ENCODE results near the gene TMEM14A. TPM values are rescaled to one million over a fixed set of nuclear protein-coding genes. Genes with fewer than 3 reads are reported as not detected.
"Not testable (repeated sequence)": the region's sequence is repeated elsewhere in the genome, so short reads cannot be mapped to it uniquely, and the experiment has no call there.

TMEM14A gene
- total RNA-seq, 1 experiment from 2014 or later: 61.3 TPM

GRCh38 chr6:52671676-52672075, 763 bp downstream of the TMEM14A start:
- Histone ChIP-seq H3K27ac (ENCODE audit: low read length) (no peak overlapping the region), H4K20me1 (ENCODE audit: insufficient read depth, low read depth, low read length) (no peaks in the 10 kb centered on the region), H3K36me3 (ENCODE audit: insufficient read depth, low read length) (no peaks in the 10 kb centered on the region), H3K4me1 (ENCODE audit: low read length) (peaks cover 50% of the 10 kb centered on the region), H3K4me2 (ENCODE audit: low read depth, low read length, poor library complexity, severe bottlenecking) (peak overlapping the region; percentile 98), H3K9me2 (replicated peaks; ENCODE audit: insufficient read depth, low read length) (no peaks in the 10 kb centered on the region), H2AFZ (ENCODE audit: low read length) (no peak overlapping the region), H3K9me3 (ENCODE audit: low read length) (no peaks in the 10 kb centered on the region), H3K79me2 (ENCODE audit: low read length) (peaks cover 37% of the 10 kb centered on the region), H3K27me3 (ENCODE audit: low read length) (no peaks in the 10 kb centered on the region), H3K9ac (ENCODE audit: low read length) (peak overlapping the region; percentile 84), H3K4me3 (ENCODE audit: low read length) (peak overlapping the region; percentile 94)
- DNase-seq: no peak

- no peak for DNase-seq
- Histone ChIP-seq H4K20me1 (ENCODE audit: insufficient read depth, low read depth, low read length) (no peaks in the 10 kb centered on the region), H3K9me3 (ENCODE audit: low read length) (no peaks in the 10 kb centered on the region), H3K4me1 (ENCODE audit: low read length) (peaks cover 42% of the 10 kb centered on the region), H3K79me2 (ENCODE audit: low read length) (peaks cover 37% of the 10 kb centered on the region), H3K9ac (ENCODE audit: low read length) (peak overlapping the region; percentile 84), H3K36me3 (ENCODE audit: insufficient read depth, low read length) (peaks cover 5% of the 10 kb centered on the region; the same call in 1 of the 2 replicates), H2AFZ (ENCODE audit: low read length) (no peak overlapping the region), H3K9me2 (replicated peaks; ENCODE audit: insufficient read depth, low read length) (no peaks in the 10 kb centered on the region), H3K27ac (ENCODE audit: low read length) (no peak overlapping the region), H3K4me3 (ENCODE audit: low read length) (peak overlapping the region; percentile 94; the same call in 1 of the 2 replicates), H3K27me3 (ENCODE audit: low read length) (no peaks in the 10 kb centered on the region), H3K4me2 (ENCODE audit: low read depth, low read length, poor library complexity, severe bottlenecking) (peak overlapping the region; percentile 98)
These were observed 1.6 kb downstream of the TMEM14A start for GRCh38 chr6:52672412-52673025.

DNA sequence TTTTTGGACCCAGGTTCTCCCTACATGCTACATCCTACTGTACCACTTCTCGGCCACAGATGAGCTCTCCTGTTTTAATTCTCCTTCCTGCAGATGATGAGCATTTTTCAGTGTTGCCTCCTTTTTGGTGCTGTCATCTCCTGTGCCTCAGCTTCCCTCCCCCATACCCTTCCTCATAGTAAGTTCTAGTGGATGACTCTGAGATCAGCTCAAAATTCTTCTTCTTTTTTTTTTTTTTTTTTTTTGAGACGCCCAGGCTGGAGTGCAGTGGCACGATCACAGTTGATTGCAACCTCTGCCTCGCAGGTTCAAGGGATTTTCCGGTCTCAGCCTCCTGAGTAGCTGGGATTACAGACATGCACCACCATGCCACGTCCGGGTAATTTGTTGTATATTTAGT, 3.8 kb downstream of the TMEM14A start:
- no peak overlapping the region for H3K27ac ChIP-seq (ENCODE audit: low read length)
- no peaks in the 10 kb centered on the region for H3K9me2 ChIP-seq (replicated peaks; ENCODE audit: insufficient read depth, low read length)
- no peak for DNase-seq
- H3K36me3 ChIP-seq (ENCODE audit: insufficient read depth, low read length): peaks cover 5% of the 10 kb centered on the region; the same call in 1 of the 2 replicates
- peaks cover 37% of the 10 kb centered on the region for H3K79me2 ChIP-seq (ENCODE audit: low read length)
- H3K4me2 ChIP-seq (ENCODE audit: low read depth, low read length, poor library complexity, severe bottlenecking): no peak overlapping the region
- H4K20me1 ChIP-seq (ENCODE audit: insufficient read depth, low read depth, low read length): no peaks in the 10 kb centered on the region
- H3K9me3 ChIP-seq (ENCODE audit: low read length): no peaks in the 10 kb centered on the region
- no peak overlapping the region for H2AFZ ChIP-seq (ENCODE audit: low read length)
- H3K27me3 ChIP-seq (ENCODE audit: low read length): no peaks in the 10 kb centered on the region
- H3K4me1 ChIP-seq (ENCODE audit: low read length): peaks cover 25% of the 10 kb centered on the region
- no peak overlapping the region for H3K4me3 ChIP-seq (ENCODE audit: low read length)
- no peak overlapping the region for H3K9ac ChIP-seq (ENCODE audit: low read length)

DNA sequence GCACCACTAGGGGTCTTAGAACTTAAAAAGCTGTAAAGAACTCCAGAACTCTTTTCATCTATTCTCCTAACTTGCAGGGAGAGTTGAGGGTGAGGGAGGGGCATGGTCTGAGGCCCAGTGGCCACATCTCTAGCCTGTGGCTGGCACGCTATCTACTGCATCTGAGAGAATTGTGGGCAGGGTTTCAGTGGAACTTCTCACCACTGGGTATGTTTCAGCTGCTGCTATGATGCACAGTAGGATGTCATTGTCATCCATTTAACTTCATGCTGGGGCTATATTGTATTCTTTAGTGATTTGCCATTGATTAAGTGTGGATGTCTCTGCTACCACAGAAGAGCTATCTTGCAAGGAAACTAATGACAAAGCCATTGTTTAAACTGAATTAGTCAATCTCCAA, 4.5 kb downstream of the TMEM14A start:
- Histone ChIP-seq H3K9me2 (replicated peaks; ENCODE audit: insufficient read depth, low read length) (no peaks in the 10 kb centered on the region), H3K27me3 (ENCODE audit: low read length) (no peaks in the 10 kb centered on the region), H3K27ac (ENCODE audit: low read length) (no peak overlapping the region), H3K4me2 (ENCODE audit: low read depth, low read length, poor library complexity, severe bottlenecking) (no peak overlapping the region), H3K4me3 (ENCODE audit: low read length) (no peak overlapping the region), H3K4me1 (ENCODE audit: low read length) (peaks cover 23% of the 10 kb centered on the region), H2AFZ (ENCODE audit: low read length) (no peak overlapping the region), H3K79me2 (ENCODE audit: low read length) (peaks cover 37% of the 10 kb centered on the region), H4K20me1 (ENCODE audit: insufficient read depth, low read depth, low read length) (no peaks in the 10 kb centered on the region), H3K9me3 (ENCODE audit: low read length) (no peaks in the 10 kb centered on the region), H3K36me3 (ENCODE audit: insufficient read depth, low read length) (peaks cover 5% of the 10 kb centered on the region; the same call in 1 of the 2 replicates), H3K9ac (ENCODE audit: low read length) (no peak overlapping the region)
- no peak for DNase-seq

DNA sequence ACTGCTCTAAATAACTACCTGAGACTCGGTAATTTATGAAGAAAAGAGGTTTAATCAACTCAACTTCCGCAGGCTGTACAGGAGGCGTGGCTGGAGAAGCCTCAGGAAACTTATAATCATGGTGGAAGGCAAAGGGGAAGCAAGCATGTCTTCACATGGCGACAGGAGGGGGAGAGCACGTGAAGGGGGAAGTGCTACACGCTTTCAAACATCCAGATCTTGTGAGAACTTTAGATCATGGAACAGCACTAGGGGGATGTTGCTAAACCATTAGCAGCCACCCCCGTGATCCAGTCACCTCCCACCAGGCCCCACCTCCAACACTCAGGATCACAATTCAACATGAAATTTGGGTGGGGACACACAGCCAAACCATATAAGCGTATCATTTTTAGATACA, 5.7 kb downstream of the TMEM14A start:
- not testable (repeated sequence) for DNase-seq; H3K4me2 ChIP-seq (ENCODE audit: low read depth, low read length, poor library complexity, severe bottlenecking); H2AFZ ChIP-seq (ENCODE audit: low read length); H3K4me3 ChIP-seq (ENCODE audit: low read length); H3K27me3 ChIP-seq (ENCODE audit: low read length); H3K9me2 ChIP-seq (replicated peaks; ENCODE audit: insufficient read depth, low read length); H3K27ac ChIP-seq (ENCODE audit: low read length); H4K20me1 ChIP-seq (ENCODE audit: insufficient read depth, low read depth, low read length); H3K9me3 ChIP-seq (ENCODE audit: low read length); H3K36me3 ChIP-seq (ENCODE audit: insufficient read depth, low read length); H3K9ac ChIP-seq (ENCODE audit: low read length)
- Histone ChIP-seq H3K79me2 (ENCODE audit: low read length) (peaks cover 35% of the 10 kb centered on the region), H3K4me1 (ENCODE audit: low read length) (peaks cover 14% of the 10 kb centered on the region)

- Histone ChIP-seq H3K4me3 (ENCODE audit: low read length) (no peak overlapping the region), H2AFZ (ENCODE audit: low read length) (no peak overlapping the region), H4K20me1 (ENCODE audit: insufficient read depth, low read depth, low read length) (no peaks in the 10 kb centered on the region), H3K27me3 (ENCODE audit: low read length) (no peaks in the 10 kb centered on the region), H3K4me2 (ENCODE audit: low read depth, low read length, poor library complexity, severe bottlenecking) (no peak overlapping the region), H3K36me3 (ENCODE audit: insufficient read depth, low read length) (peaks cover 21% of the 10 kb centered on the region; the same call in 1 of the 2 replicates), H3K27ac (ENCODE audit: low read length) (no peak overlapping the region), H3K9ac (ENCODE audit: low read length) (no peak overlapping the region), H3K79me2 (ENCODE audit: low read length) (0 out of 2 replicates have a peak, but pooled peaks cover 4% of the 10 kb centered on the region), H3K9me2 (replicated peaks; ENCODE audit: insufficient read depth, low read length) (no peaks in the 10 kb centered on the region), H3K9me3 (ENCODE audit: low read length) (no peaks in the 10 kb centered on the region), H3K4me1 (ENCODE audit: low read length) (no peaks in the 10 kb centered on the region)
- DNase-seq: no peak
These were observed 10.5 kb downstream of the TMEM14A start for GRCh38 chr6:52681416-52681815.

- Histone ChIP-seq H3K4me2 (ENCODE audit: low read depth, low read length, poor library complexity, severe bottlenecking) (no peak overlapping the region), H4K20me1 (ENCODE audit: insufficient read depth, low read depth, low read length) (no peaks in the 10 kb centered on the region), H3K9ac (ENCODE audit: low read length) (no peak overlapping the region), H3K27ac (ENCODE audit: low read length) (no peak overlapping the region), H3K79me2 (ENCODE audit: low read length) (no peaks in the 10 kb centered on the region), H3K4me1 (ENCODE audit: low read length) (no peaks in the 10 kb centered on the region), H3K9me2 (replicated peaks; ENCODE audit: insufficient read depth, low read length) (no peaks in the 10 kb centered on the region), H3K36me3 (ENCODE audit: insufficient read depth, low read length) (peaks cover 9% of the 10 kb centered on the region; the same call in 1 of the 2 replicates), H2AFZ (ENCODE audit: low read length) (no peak overlapping the region), H3K4me3 (ENCODE audit: low read length) (no peak overlapping the region), H3K27me3 (ENCODE audit: low read length) (no peaks in the 10 kb centered on the region), H3K9me3 (ENCODE audit: low read length) (no peaks in the 10 kb centered on the region)
- DNase-seq: no peak
These were observed 16.2 kb downstream of the TMEM14A start for GRCh38 chr6:52686878-52687699.

GRCh38 chr6:52689857-52690256, 18.9 kb downstream of the TMEM14A start:
- Histone ChIP-seq H3K4me3 (ENCODE audit: low read length) (no peak overlapping the region), H3K4me1 (ENCODE audit: low read length) (no peaks in the 10 kb centered on the region), H3K9ac (ENCODE audit: low read length) (no peak overlapping the region), H3K9me2 (replicated peaks; ENCODE audit: insufficient read depth, low read length) (no peaks in the 10 kb centered on the region), H3K36me3 (ENCODE audit: insufficient read depth, low read length) (peaks cover 7% of the 10 kb centered on the region; the same call in 1 of the 2 replicates), H4K20me1 (ENCODE audit: insufficient read depth, low read depth, low read length) (no peaks in the 10 kb centered on the region), H3K9me3 (ENCODE audit: low read length) (no peaks in the 10 kb centered on the region), H3K79me2 (ENCODE audit: low read length) (no peaks in the 10 kb centered on the region), H3K27ac (ENCODE audit: low read length) (no peak overlapping the region), H3K4me2 (ENCODE audit: low read depth, low read length, poor library complexity, severe bottlenecking) (no peak overlapping the region), H3K27me3 (ENCODE audit: low read length) (no peaks in the 10 kb centered on the region), H2AFZ (ENCODE audit: low read length) (no peak overlapping the region)
- DNase-seq: no peak

Data from Karpas-422 (cell line).